ENCODE data around the gene CA12.
A peak's percentile ranks its signal among the peaks of the same experiment; 100 is the strongest.

The CA12 gene

GRCh38 chr15:63339006-63339766 lies 42.5 kb downstream of the CA12 start:
- no peak for DNase-seq (ENCODE audit: low read depth)
- H3K4me3 ChIP-seq (ENCODE audit: low read length), result no peak overlapping the region
- no peak for TF ChIP-seq CTCF (conservative IDR thresholded peaks at IDR 0.05; ENCODE audit: low read length)

- no peak overlapping the region for H3K4me3 ChIP-seq (ENCODE audit: low read length)
- no peak for TF ChIP-seq CTCF (conservative IDR thresholded peaks at IDR 0.05; ENCODE audit: low read length)
- peak; percentile 90 for DNase-seq (ENCODE audit: low read depth)
These were observed 43.5 kb downstream of the CA12 start for GRCh38 chr15:63338170-63338569.

GRCh38 chr15:63337046-63337445 lies 44.6 kb downstream of the CA12 start:
- no peak for TF ChIP-seq CTCF (conservative IDR thresholded peaks at IDR 0.05; ENCODE audit: low read length)
- H3K4me3 ChIP-seq (ENCODE audit: low read length), result no peak overlapping the region
- DNase-seq (ENCODE audit: low read depth), result no peak

- H3K4me3 ChIP-seq (ENCODE audit: low read length), result no peak overlapping the region
- DNase-seq (ENCODE audit: low read depth), result no peak
- TF ChIP-seq CTCF (conservative IDR thresholded peaks at IDR 0.05; ENCODE audit: low read length), result no peak
These were observed 46.0 kb downstream of the CA12 start for GRCh38 chr15:63335543-63336240.

- no peak overlapping the region for H3K4me3 ChIP-seq (ENCODE audit: low read length)
- no peak for DNase-seq (ENCODE audit: low read depth)
- no peak for TF ChIP-seq CTCF (conservative IDR thresholded peaks at IDR 0.05; ENCODE audit: low read length)
These were observed 46.8 kb downstream of the CA12 start for GRCh38 chr15:63334821-63335220.

- no peak for TF ChIP-seq CTCF (conservative IDR thresholded peaks at IDR 0.05; ENCODE audit: low read length)
- H3K4me3 ChIP-seq (ENCODE audit: low read length), result no peak overlapping the region
- peak; percentile 85 for DNase-seq (ENCODE audit: low read depth)
These were observed 49.1 kb downstream of the CA12 start for GRCh38 chr15:63332367-63333124.
